Lung (tissue), 12 donors: ENCODE measurements around the gene GBP6. TPM values are rescaled to one million over a fixed set of nuclear protein-coding genes. Genes with fewer than 3 reads are reported as not detected.
A peak's percentile ranks its signal among the peaks of the same experiment; 100 is the strongest.
"Not testable (repeated sequence)": the region's sequence is repeated elsewhere in the genome, so short reads cannot be mapped to it uniquely, and the experiment has no call there.

Experiments
- ATAC-seq: fragments of 200-7000 bp; cut with Tn5 transposase; one replicate; pipeline ENCODE4 v1.9.1; 2020; ENCODE audit warnings: moderate number of reproducible peaks; ENCODE audit not compliant: insufficient read depth, low FRiP score
- DNase-seq, 3 donors: peaks; one replicate each; pipeline ENCODE4 v3.0.0-alpha.2; 2013 to 2017
- H3K27ac ChIP-seq, 2 donors: one replicate each; pipeline ENCODE4 v1.5.1; 2013; ENCODE audit warnings: mild to moderate bottlenecking in 2 of 2, moderate library complexity in 2 of 2, control low read depth in 1 of 2, inconsistent platforms in 1 of 2, low read depth in 1 of 2, low read length in 1 of 2
- H3K27me3 ChIP-seq, 3 donors: one replicate each; pipeline ENCODE4 v1.5.1; 2013; ENCODE audit warnings: low read length in 2 of 3; ENCODE audit not compliant: control insufficient read depth in 3 of 3, insufficient read depth in 3 of 3
- H3K36me3 ChIP-seq, 4 donors: one replicate each; pipeline ENCODE4 v1.5.1; 2013; ENCODE audit warnings: low read length in 4 of 4, mild to moderate bottlenecking in 1 of 4, moderate library complexity in 1 of 4; ENCODE audit not compliant: control insufficient read depth in 4 of 4, insufficient read depth in 4 of 4
- H3K4me1 ChIP-seq, 5 donors: one replicate each; pipeline ENCODE4 v1.5.1; 2013; ENCODE audit warnings: low read length in 5 of 5, mild to moderate bottlenecking in 2 of 5, moderate library complexity in 1 of 5; ENCODE audit not compliant: control insufficient read depth in 5 of 5, insufficient read depth in 5 of 5
- H3K4me3 ChIP-seq: one replicate; pipeline ENCODE4 v1.5.1; 2013; ENCODE audit warnings: mild to moderate bottlenecking, control low read depth, moderate library complexity
- H3K9ac ChIP-seq, 2 donors: one replicate each; pipeline ENCODE4 v1.5.1; 2013; ENCODE audit warnings: low read length in 2 of 2, control low read depth in 1 of 2; ENCODE audit not compliant: insufficient read depth in 1 of 2
- H3K9me3 ChIP-seq, 4 donors: one replicate each; pipeline ENCODE4 v1.5.1; 2013; ENCODE audit warnings: low read length in 3 of 4, mild to moderate bottlenecking in 1 of 4, moderate library complexity in 1 of 4; ENCODE audit not compliant: control insufficient read depth in 4 of 4, insufficient read depth in 3 of 4
- CTCF ChIP-seq: IDR thresholded peaks from 2 replicates; pipeline ENCODE4 v1.5.1; 2012; ENCODE audit warnings: mild to moderate bottlenecking; ENCODE audit errors: control extremely low read depth, extremely low read depth
- WGBS, 2 donors: extraction: QIAGEN DNeasy Blood & Tissue Kit; methylation state at CpG; one replicate each; pipeline ENCODE4 v1.1.7; 2013; 5-methylcytosine and 5-hydroxymethylcytosine counted together
- polyA plus RNA-seq, 2 donors: library from polyadenylated mRNA; stranded (reverse); fragments of 200-250 nt; gene quantifications; one replicate each; pipeline ENCODE4 v1.2.1, GENCODE V29; 2013
- total RNA-seq, 2 donors: library from RNA; depleted of rRNA in 1 of 2; stranded (reverse); fragments of >200 nt in 1 of 2; gene quantifications; one replicate each; pipeline ENCODE4 v1.2.1, GENCODE V29; 2014 to 2021
- donor health status: control.
- donor health status: control.
- donor health status: Bipolar disorder and iron deficiency.
- donor health status: healthy.
- donor health status: DM: yes; HTN: yes; CAD: no.

GBP6 gene
- total and polyA plus RNA-seq, 4 donors, result 0.61 to 1.3 (median 1.1) TPM

GRCh38 chr1:89425056-89425455 lies 61.2 kb downstream of the GBP6 start:
- no peak for TF ChIP-seq CTCF
- Histone ChIP-seq H3K27me3 (no peaks in the 10 kb centered on the region), H3K4me3 (no peak overlapping the region), H3K36me3 (peaks cover 0 to 6% (median 0%) of the 10 kb centered on the region in 4 donors), H3K9me3 (no peaks in the 10 kb centered on the region), H3K9ac (no peak overlapping the region), H3K27ac (no peak overlapping the region), H3K4me1 (no peaks in the 10 kb centered on the region)
- no peak for ATAC-seq
- DNase-seq, result no peak
- 93 to 94% methylated on average over 3 of the region's 3 CpGs for WGBS, 2 donors

- Histone ChIP-seq H3K36me3 (peaks cover 0 to 3% (median 0%) of the 10 kb centered on the region in 4 donors), H3K4me1 (no peaks in the 10 kb centered on the region), H3K27ac (no peak overlapping the region), H3K27me3 (no peaks in the 10 kb centered on the region), H3K9ac (no peak overlapping the region), H3K4me3 (no peak overlapping the region), H3K9me3 (no peaks in the 10 kb centered on the region)
- 61 to 83% methylated on average over 6 of the region's 6 CpGs for WGBS, 2 donors
- peak in 1 of 3 donors; percentile 27 for DNase-seq
- ATAC-seq, result no peak
- no peak for TF ChIP-seq CTCF
Observed at GRCh38 chr1:89429062-89429461, 65.2 kb downstream of the GBP6 start.

DNA sequence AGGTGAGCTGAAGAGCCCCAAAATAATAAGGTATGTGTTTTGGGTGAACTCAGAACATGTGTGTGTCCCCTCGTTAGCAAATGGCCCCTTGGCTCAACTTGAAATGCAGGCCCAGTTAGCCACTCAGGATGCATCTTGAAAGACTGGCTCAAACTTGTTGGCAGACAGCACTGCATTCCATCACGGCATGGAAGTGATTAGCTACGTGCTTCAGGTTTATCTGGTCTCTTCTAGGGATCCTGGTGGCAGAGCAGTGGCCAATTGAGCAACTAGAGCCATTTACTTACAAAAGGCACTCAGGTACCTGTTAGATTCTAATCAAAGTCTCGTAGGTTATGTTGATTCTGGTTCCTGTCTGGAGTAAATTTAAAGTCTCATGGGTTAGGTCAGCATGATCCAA lies 65.8 kb downstream of the GBP6 start:
- not testable (repeated sequence) for H3K27me3 ChIP-seq, DNase-seq, H3K9me3 ChIP-seq, H3K27ac ChIP-seq, ATAC-seq, H3K36me3 ChIP-seq, H3K4me1 ChIP-seq, H3K9ac ChIP-seq, H3K4me3 ChIP-seq
- 60 to 73% methylated on average over 2 of the region's 4 CpGs for WGBS, 2 donors

DNA sequence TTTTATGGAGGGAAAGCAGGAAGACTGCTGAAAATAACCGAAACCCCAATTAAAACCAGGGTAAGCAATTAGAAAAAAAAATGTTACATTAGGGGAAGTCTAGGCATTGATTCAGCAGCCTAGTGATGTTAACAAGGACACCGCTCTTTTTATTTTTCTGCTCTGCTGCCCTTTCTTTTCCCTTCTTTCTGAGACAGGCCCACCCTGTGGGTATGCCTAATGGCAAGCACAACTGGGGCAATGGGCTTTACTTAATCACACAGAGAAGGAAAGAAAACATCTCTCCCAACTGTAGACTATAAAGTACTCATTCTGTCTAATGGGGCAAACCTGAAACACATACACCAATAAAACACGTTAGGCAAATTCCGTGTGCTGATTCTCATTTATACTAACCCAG lies 69.6 kb downstream of the GBP6 start:
- H3K4me3 ChIP-seq, result no peak overlapping the region
- no peaks in the 10 kb centered on the region for H3K4me1 ChIP-seq
- H3K27ac ChIP-seq, result no peak overlapping the region
- H3K36me3 ChIP-seq, result no peaks in the 10 kb centered on the region
- H3K27me3 ChIP-seq, result no peaks in the 10 kb centered on the region
- TF ChIP-seq CTCF, result no peak
- no peak for ATAC-seq
- DNase-seq, result no peak
- H3K9ac ChIP-seq, result no peak overlapping the region
- H3K9me3 ChIP-seq, result peaks cover 0 to 6% (median 0%) of the 10 kb centered on the region in 4 donors
- 72 to 95% methylated on average over 4 of the region's 4 CpGs for WGBS, 2 donors

- H3K27ac ChIP-seq, H3K36me3 ChIP-seq, ATAC-seq, DNase-seq, H3K9me3 ChIP-seq, H3K4me3 ChIP-seq, H3K27me3 ChIP-seq, H3K9ac ChIP-seq, H3K4me1 ChIP-seq: not testable (repeated sequence)
- WGBS, 2 donors, result 84 to 88% methylated on average over 9 of the region's 9 CpGs
Observed at GRCh38 chr1:89434058-89434780, 70.4 kb downstream of the GBP6 start.
